ENCODE data around the gene CTCF. TPM values are rescaled to one million over a fixed set of nuclear protein-coding genes. Genes with fewer than 3 reads are reported as not detected.
"Not testable (repeated sequence)": the region's sequence is repeated elsewhere in the genome, so short reads cannot be mapped to it uniquely, and the experiment has no call there.

The CTCF gene
- total RNA-seq (2014; rRNA removed; shearing (Covaris generic); ENCODE audit: low replicate concordance): 26.1 and 32.2 TPM in 2 replicates

GRCh38 chr16:67562526-67562917 lies at the start of gene CTCF:
Gene CTCF, plus strand, starts transcription at chr16:67562526. Its CDS starts 48,307 bp downstream, at chr16:67610833.
- Histone ChIP-seq H3K27me3 (no peaks in the 10 kb centered on the region), H3K4me3 (peak within 1 kb of the TSS; percentile 82), H3K9me3 (no peaks in the 10 kb centered on the region), H3K36me3 (no peaks in the 10 kb centered on the region)
- DNase-seq: peak; percentile 70

- not testable (repeated sequence) for H3K9me3 ChIP-seq, DNase-seq, H3K27me3 ChIP-seq, H3K36me3 ChIP-seq, H3K4me3 ChIP-seq
Measured at GRCh38 chr16:67513892-67514291, 48.4 kb upstream of the CTCF start.

- no peak overlapping the region for H3K4me3 ChIP-seq
- no peaks in the 10 kb centered on the region for H3K27me3 ChIP-seq
- no peaks in the 10 kb centered on the region for H3K36me3 ChIP-seq
- no peaks in the 10 kb centered on the region for H3K9me3 ChIP-seq
- peak; percentile 53 for DNase-seq
Measured at GRCh38 chr16:67514382-67514828, 47.9 kb upstream of the CTCF start.

- Histone ChIP-seq H3K4me3 (no peak overlapping the region), H3K27me3 (no peaks in the 10 kb centered on the region), H3K36me3 (no peaks in the 10 kb centered on the region), H3K9me3 (no peaks in the 10 kb centered on the region)
- no peak for DNase-seq
Measured at GRCh38 chr16:67516296-67517154, 45.8 kb upstream of the CTCF start.

GRCh38 chr16:67517155-67517445 lies 45.2 kb upstream of the CTCF start:
- Histone ChIP-seq H3K4me3 (no peak overlapping the region), H3K9me3 (no peaks in the 10 kb centered on the region), H3K27me3 (no peaks in the 10 kb centered on the region), H3K36me3 (no peaks in the 10 kb centered on the region)
- no peak for DNase-seq

- Histone ChIP-seq H3K9me3 (no peaks in the 10 kb centered on the region), H3K4me3 (no peak overlapping the region), H3K27me3 (no peaks in the 10 kb centered on the region), H3K36me3 (no peaks in the 10 kb centered on the region)
- no peak for DNase-seq
Measured at GRCh38 chr16:67517661-67518423, 44.5 kb upstream of the CTCF start.

- H3K4me3 ChIP-seq: no peak overlapping the region
- H3K36me3 ChIP-seq: no peaks in the 10 kb centered on the region
- no peaks in the 10 kb centered on the region for H3K27me3 ChIP-seq
- no peaks in the 10 kb centered on the region for H3K9me3 ChIP-seq
- DNase-seq: no peak
Measured at GRCh38 chr16:67518676-67519075, 43.6 kb upstream of the CTCF start.

GRCh38 chr16:67519242-67519641 lies 43.1 kb upstream of the CTCF start:
- no peaks in the 10 kb centered on the region for H3K27me3 ChIP-seq
- H3K4me3 ChIP-seq: no peak overlapping the region
- no peak for DNase-seq
- H3K9me3 ChIP-seq: no peaks in the 10 kb centered on the region
- H3K36me3 ChIP-seq: no peaks in the 10 kb centered on the region

GRCh38 chr16:67521095-67521804 lies 41.1 kb upstream of the CTCF start:
- peak; percentile 81 for DNase-seq
- H3K9me3 ChIP-seq: no peaks in the 10 kb centered on the region
- no peaks in the 10 kb centered on the region for H3K36me3 ChIP-seq
- peak overlapping the region; percentile 53 for H3K4me3 ChIP-seq
- H3K27me3 ChIP-seq: no peaks in the 10 kb centered on the region

- Histone ChIP-seq H3K4me3 (no peak overlapping the region), H3K9me3 (no peaks in the 10 kb centered on the region), H3K36me3 (no peaks in the 10 kb centered on the region), H3K27me3 (no peaks in the 10 kb centered on the region)
- DNase-seq: no peak
Measured at GRCh38 chr16:67525176-67525860, 37.0 kb upstream of the CTCF start.

GRCh38 chr16:67526149-67526791 lies 36.1 kb upstream of the CTCF start:
- no peak for DNase-seq
- H3K9me3 ChIP-seq: no peaks in the 10 kb centered on the region
- H3K4me3 ChIP-seq: no peak overlapping the region
- H3K27me3 ChIP-seq: no peaks in the 10 kb centered on the region
- no peaks in the 10 kb centered on the region for H3K36me3 ChIP-seq

GRCh38 chr16:67528222-67528869 lies 34.0 kb upstream of the CTCF start, which contains the start of gene RIPOR1:
Gene RIPOR1, plus strand, starts transcription at chr16:67528829. Its CDS starts 9,618 bp downstream, at chr16:67538447.
- peak; percentile 44 for DNase-seq
- peak within 1 kb of the TSS; percentile 71 for H3K4me3 ChIP-seq

GRCh38 chr16:67528870-67529581 lies 33.3 kb upstream of the CTCF start:
- H3K36me3 ChIP-seq: no peaks in the 10 kb centered on the region
- H3K27me3 ChIP-seq: no peaks in the 10 kb centered on the region
- H3K9me3 ChIP-seq: no peaks in the 10 kb centered on the region
- peak; percentile 48 for DNase-seq
- peak overlapping the region; percentile 71 for H3K4me3 ChIP-seq

More at GRCh38 chr16:67528222-67528869, 34.0 kb upstream of the CTCF start, which contains the start of gene RIPOR1:
- Histone ChIP-seq H3K27me3 (no peaks in the 10 kb centered on the region), H3K36me3 (no peaks in the 10 kb centered on the region), H3K9me3 (no peaks in the 10 kb centered on the region)

GRCh38 chr16:67529582-67530012 lies 32.7 kb upstream of the CTCF start:
- H3K4me3 ChIP-seq: peak overlapping the region; percentile 71
- no peaks in the 10 kb centered on the region for H3K27me3 ChIP-seq
- no peaks in the 10 kb centered on the region; the same call in 1 of the 2 replicates for H3K36me3 ChIP-seq
- DNase-seq: peak; percentile 31
- H3K9me3 ChIP-seq: no peaks in the 10 kb centered on the region

Measured in MG63 (cell line).